Measurements from ENCODE around the gene HYAL2. TPM values are rescaled to one million over a fixed set of nuclear protein-coding genes. Genes with fewer than 3 reads are reported as not detected.
A peak's percentile ranks its signal among the peaks of the same experiment; 100 is the strongest.

The HYAL2 gene
- total and polyA plus RNA-seq, 9 of the 15 experiments (the other 6 are each of a cell fraction or from before 2014, with no cell fraction given), result 0.36 to 22.7 (median 11.4) TPM; not detected in 1

GRCh38 chr3:50316657-50317242 is 5.8 kb downstream of the HYAL2 start (continued):
- TF ChIP-seq ATF7 (IDR thresholded peaks at IDR 0.05), result 0 out of 2 replicates have a peak, but pooled peaks have one; percentile 15
- no peak for TF ChIP-seq IFI16 (CRISPR knock-in tag; IDR thresholded peaks at IDR 0.05)

GRCh38 chr3:50314816-50315215 is 7.7 kb downstream of the HYAL2 start:
- WGBS (ENCODE audit: insufficient coverage, low coverage, missing lambda C conversion rate), result 77% methylated on average over 2 of the region's 4 CpGs
- Histone ChIP-seq H2AFZ (ENCODE audit: low read depth, low read length) (no peak overlapping the region), H3K4me2 (ENCODE audit: insufficient read depth, low read length) (no peak overlapping the region), H4K20me1 (replicated peaks; ENCODE audit: control insufficient read depth, insufficient read depth, low read length) (no peaks in the 10 kb centered on the region), H3K9me1 (ENCODE audit: control insufficient read depth, insufficient read depth, low read length) (no peaks in the 10 kb centered on the region), H3K4me3 (no peak overlapping the region), H3K9me3 (replicated peaks; ENCODE audit: control insufficient read depth, insufficient read depth, low read depth, low read length) (no peaks in the 10 kb centered on the region), H3K79me2 (ENCODE audit: control insufficient read depth, insufficient read depth, low read length) (peaks cover 11% of the 10 kb centered on the region; the same call in 2 of the 3 replicates), H3K4me1 (replicated peaks in 1 of 2; ENCODE audit: control insufficient read depth in 2 of 2, insufficient read depth in 2 of 2, low read length in 2 of 2) (peaks cover 15 to 36% of the 10 kb centered on the region in 2 experiments), H3K36me3 (ENCODE audit: control insufficient read depth, insufficient read depth, low read length) (peaks cover 20% of the 10 kb centered on the region; the same call in 2 of the 3 replicates), H3K9ac (ENCODE audit: insufficient read depth in 1 of 2, low read depth in 2 of 2, low read length in 2 of 2) (no peak overlapping the region), H3K27ac (ENCODE audit: extremely low read depth, low read depth, low read length) (no peak overlapping the region), H3K27me3 (ENCODE audit: control insufficient read depth in 2 of 2, insufficient read depth in 2 of 2, low read length in 2 of 2) (no peaks in the 10 kb centered on the region)
- no peak for TF ChIP-seq MCM3 (IDR thresholded peaks at IDR 0.05)
- no peak for TF ChIP-seq RBM17 (IDR thresholded peaks at IDR 0.05; ENCODE audit: borderline replicate concordance, low read depth, low read length)
- no peak for TF ChIP-seq FOXP1 (CRISPR knock-in tag; IDR thresholded peaks at IDR 0.05)
- no peak for TF ChIP-seq ZNF445 (CRISPR knock-in tag; IDR thresholded peaks at IDR 0.05; ENCODE audit: low read depth)
- no peak for TF ChIP-seq BRD4 (IDR thresholded peaks at IDR 0.05)
- no peak for TF ChIP-seq U2AF2 (optimal IDR thresholded peaks at IDR 0.05; ENCODE audit: low read depth, low read length)
- TF ChIP-seq BCOR (IDR thresholded peaks at IDR 0.05), result no peak
- no peak for TF ChIP-seq HIVEP1 (CRISPR knock-in tag; IDR thresholded peaks at IDR 0.05)
- ChIA-PET CTCF (ENCODE audit: low intra/inter-chr PET ratio) (no interaction called here), POLR2A (interaction anchor here (0.6 to 1.4 kb wide), 6 partner anchors 12 to 215 kb away, joined by 3 to 6 read pairs (median 3); partner anchors contain the start of genes HYAL1, HYAL3 and NAA80)
- no TSS peak for BruUV-seq (replicated peaks)
- in situ Hi-C loops (cut with MboI), result no loop called here
- FAIRE-seq (no peak), ATAC-seq (no peak), DNase-seq (ENCODE audit: extremely low read depth in 1 of 4, low spot score in 3 of 4) (no peak)
- intact Hi-C loops (cut with micrococcal nuclease), result no loop called here
